ENCODE data around the gene PTPRH.

The PTPRH gene

GRCh38 chr19:55208880-55209692 lies at the start of gene PTPRH:
PTPRH (minus strand) TSS chr19:55209501; CDS start chr19:55209433, 68 bp downstream.
- DNase-seq: no peak

DNA sequence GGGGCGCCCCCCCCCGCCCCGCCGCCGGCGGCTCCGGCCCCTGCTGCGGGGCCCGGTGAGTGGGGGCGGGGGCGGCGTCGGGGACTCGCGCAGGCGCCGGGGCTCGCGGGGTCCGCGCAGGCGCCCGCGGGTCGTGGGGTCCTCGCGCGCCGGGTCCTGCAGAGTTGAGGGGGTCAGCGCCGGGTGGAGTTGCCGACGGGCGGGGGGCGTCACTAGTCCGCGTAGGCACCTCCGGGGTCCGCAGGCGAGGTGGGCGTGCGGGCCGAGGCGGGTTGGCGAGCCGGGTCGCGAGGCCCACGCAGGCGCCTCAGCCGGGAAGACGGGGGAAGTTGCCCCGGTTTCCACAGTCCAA lies 49.2 kb upstream of the PTPRH start:
- peak; percentile 62 to 64 for DNase-seq

DNA sequence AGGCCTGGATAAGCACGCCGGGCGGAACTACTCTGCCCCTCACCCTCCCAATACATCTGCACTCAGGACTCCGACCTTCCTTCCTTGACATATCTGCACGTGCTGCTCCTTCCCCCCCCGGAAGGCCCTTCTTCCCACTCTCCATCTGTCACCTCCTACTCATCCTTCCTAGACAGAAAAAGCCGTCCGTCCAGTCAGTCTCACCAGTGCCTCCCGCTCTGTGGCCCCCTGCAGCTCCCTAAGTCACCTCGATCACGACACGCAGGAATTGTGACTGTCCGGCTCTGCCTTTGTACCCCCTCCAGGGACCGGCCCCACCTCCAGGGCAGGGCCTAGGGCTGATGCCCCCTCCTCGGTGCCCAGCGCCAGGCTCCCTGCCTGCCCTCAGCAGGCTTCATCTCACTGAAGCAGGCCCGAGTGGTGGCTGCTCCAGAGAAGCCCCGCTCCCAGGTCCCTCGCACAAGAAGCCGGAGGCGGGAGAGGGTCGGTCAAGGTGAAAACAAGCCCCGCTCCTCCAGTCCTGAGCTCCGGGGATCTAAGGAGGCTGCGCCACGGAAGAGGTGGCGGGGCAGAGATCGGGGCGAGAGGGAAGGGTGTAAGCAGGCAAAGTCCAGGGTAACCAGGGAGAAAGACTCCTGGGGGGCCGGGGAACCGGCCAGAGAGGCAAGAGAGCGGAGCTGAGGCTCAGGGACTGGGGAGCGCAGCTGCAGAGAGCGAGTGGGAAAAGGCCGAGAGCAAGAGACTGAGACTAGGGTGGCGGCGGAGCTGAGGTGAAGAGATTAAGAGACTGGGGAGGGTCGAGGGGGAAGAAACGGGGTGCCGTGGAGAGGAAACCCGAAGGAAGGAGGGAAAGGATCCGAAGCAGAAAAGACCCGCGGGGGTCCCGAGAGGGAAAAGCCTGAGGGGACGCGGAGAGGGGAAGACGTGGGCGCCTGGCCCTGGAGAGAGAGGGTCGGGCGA lies 48.4 kb upstream of the PTPRH start:
- DNase-seq: peak; percentile 44 to 48

DNA sequence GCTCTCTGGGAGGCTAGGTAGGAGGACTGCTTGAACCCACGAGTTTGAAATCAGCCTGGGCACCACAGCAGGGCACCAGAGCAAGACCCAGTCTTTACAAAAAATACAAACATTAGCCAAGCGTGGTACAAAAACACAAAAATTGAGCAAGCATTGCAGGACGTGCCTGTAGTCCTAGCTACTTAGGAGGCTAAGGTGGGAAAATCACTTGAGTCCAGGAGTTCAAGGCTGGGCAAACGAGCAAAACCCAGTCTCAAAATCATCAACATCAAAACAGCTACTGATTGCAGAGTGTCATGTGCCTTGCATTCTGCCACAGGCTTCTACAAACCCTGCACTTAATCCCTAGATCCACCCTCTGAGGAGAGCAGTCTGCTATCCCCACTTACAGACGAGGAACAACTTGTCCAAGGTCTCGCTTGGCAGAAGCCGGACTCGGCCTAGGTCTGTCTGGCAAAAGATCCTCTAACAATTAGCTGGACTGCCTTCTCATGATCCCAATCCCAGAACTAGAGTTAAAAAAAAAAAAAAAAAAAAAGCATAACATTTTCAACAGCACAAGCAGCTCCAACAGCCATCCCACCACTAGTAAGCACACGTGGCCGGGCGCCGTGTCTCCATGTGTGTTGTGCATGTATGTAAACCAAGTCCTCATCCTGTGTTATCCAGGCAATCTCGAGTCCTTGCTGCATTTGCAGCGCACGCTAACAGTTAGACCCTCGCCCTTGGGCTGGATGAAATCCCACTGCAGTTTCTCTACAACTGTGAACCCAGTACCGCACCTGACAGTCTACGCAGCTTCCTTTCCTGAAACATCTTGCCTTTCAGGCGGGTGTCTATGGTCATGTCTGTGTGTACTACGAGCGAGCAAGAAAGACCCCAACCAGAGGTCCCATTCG lies 47.5 kb upstream of the PTPRH start:
- DNase-seq: peak in 1 of 2 donors; percentile 30

DNA sequence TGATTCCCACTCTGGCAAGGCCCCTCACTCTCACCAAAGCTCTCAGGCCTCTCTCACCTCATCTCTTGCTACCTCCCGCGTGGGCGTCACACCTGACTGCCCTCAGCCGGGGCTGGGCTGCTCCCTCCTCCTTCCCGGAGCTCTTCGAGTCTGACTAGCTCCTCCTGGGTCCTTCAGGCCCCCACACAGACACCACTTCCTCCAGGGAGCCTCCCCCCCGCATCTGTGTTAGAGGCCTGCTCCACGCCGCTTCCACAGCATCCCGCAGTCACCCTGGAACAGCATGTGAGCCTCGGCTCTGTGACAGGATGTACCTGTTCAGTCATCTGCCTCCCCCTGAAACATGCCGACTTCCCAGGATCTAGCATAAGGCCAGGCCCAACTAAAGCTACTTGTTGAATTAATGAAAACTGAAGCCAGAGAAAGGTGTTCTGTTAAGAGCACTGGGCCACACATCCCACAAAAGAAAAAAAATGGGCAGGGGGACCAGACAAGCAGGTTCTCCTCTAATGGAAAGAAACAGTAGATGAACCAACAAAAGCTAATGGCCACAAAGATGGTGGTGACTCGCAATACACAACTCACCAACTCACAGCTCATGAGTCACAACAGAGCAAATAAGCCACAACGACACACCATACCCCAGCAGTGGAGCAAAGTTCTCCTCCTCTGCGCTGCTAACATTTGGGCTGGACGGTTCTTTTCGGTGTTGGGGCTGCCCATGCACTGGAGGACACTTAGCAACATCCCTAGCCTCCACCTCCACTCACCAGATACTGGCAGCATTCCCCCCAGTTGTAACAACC lies 46.5 kb upstream of the PTPRH start:
- peak; percentile 57 to 77 for DNase-seq

- DNase-seq: no peak
Observed at GRCh38 chr19:55254625-55254977, 45.3 kb upstream of the PTPRH start.

- peak; percentile 60 to 65 for DNase-seq
Observed at GRCh38 chr19:55253842-55254624, 44.7 kb upstream of the PTPRH start.

DNA sequence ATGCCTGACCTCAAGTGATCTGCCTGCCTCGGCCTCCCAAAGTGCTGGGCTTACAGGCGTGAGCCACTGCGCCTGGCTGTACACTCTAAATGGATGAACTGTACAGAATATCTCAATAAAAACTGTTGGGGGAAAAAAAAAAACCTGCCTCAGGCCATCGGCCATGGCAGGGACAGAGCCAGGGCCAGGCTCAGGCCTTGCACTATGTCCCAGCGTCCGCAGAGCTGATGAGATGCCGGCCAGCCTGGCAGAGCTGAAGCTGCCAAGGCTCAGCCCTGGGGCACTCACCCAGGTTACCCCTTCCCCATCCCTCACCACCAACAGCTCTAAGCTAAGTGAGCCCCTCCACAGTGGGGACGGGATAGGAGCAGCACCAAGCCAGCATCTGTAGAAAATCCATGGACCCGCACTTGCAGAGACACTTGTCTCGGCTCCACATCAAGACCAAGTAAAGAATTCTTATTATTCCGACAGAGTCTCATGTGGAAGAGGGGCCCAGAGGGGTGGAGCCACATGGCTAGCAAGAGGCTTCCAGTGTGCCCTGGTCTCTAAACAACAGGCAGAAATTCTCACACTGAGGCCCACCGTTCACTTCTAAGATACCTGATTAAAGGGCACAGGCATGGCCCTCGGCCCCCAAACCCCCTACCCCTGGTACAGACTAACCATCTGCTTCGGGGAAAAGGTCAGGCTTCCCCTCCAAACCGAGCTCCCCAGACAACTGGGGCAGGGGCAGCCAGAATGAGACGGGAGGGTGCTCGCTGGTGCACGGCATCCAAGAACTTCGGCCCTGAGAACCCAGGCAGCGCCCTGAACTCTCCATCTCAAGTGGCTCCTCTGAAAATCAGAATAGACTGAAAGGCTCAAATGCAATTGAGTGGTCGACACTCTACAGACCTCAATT lies 43.7 kb upstream of the PTPRH start:
- DNase-seq: no peak

- DNase-seq: peak; percentile 46 to 51
Observed at GRCh38 chr19:55251341-55252081, 42.2 kb upstream of the PTPRH start.

- DNase-seq: no peak
Observed at GRCh38 chr19:55250262-55251036, 41.1 kb upstream of the PTPRH start.

DNA sequence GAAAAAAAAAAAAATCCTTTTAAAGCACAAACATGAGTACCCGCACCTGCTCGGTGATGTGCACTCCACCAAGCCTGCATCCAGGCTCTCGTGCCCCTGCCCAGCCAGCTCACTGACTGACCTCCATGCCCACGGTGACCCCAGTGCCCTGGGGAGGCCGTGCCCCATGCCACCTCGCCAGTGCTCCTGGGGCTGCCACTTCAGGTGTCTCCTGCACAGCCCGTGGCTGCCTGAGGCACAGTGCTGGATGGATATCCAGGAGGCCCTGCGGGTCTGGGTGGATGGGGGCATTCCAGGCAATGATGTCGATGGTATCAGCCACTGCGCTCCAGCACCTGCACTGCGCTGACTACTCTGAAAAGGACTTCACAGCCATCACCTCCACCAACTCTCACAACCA lies 40.5 kb upstream of the PTPRH start:
- DNase-seq: no peak

DNA sequence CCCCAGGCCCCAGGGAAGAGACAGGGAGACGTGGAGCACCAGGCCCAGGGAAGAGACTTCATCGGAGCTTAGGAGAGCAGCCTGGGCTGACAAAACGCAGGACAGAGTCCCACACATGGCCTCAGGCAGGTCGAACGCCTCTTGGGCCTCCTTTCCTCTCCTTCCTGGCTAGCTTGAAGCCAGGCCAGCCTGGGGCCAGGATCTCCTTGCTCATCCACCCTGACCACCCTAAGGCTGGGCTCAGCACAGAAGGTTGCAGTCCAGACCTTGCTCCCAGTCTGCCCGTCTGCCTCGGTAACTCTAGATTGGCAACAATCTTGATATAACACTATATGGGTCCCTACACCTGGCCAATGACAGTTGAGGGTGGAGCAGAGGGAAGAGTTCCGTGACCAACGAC lies 39.4 kb upstream of the PTPRH start:
- no peak for DNase-seq

- DNase-seq: no peak
Observed at GRCh38 chr19:55248166-55248675, 38.9 kb upstream of the PTPRH start.

GRCh38 chr19:55247621-55248099 lies 38.4 kb upstream of the PTPRH start:
- DNase-seq: no peak

GRCh38 chr19:55246462-55247451 lies 37.5 kb upstream of the PTPRH start:
- no peak for DNase-seq

- no peak for DNase-seq
Observed at GRCh38 chr19:55245236-55245904, 36.1 kb upstream of the PTPRH start.

Measured in stimulated activated CD4-positive, alpha-beta T cell treated with anti-CD3 and anti-CD28 coated beads, Interleukin-2, amount 100 ng/mL, for 24 hours (primary cell).